ENCODE measurements around the gene SCUBE3. TPM values are rescaled to one million over a fixed set of nuclear protein-coding genes. Genes with fewer than 3 reads are reported as not detected.

Gene SCUBE3
- total RNA-seq, 2 donors from 2014 or later = 75.6 to 101 TPM

DNA sequence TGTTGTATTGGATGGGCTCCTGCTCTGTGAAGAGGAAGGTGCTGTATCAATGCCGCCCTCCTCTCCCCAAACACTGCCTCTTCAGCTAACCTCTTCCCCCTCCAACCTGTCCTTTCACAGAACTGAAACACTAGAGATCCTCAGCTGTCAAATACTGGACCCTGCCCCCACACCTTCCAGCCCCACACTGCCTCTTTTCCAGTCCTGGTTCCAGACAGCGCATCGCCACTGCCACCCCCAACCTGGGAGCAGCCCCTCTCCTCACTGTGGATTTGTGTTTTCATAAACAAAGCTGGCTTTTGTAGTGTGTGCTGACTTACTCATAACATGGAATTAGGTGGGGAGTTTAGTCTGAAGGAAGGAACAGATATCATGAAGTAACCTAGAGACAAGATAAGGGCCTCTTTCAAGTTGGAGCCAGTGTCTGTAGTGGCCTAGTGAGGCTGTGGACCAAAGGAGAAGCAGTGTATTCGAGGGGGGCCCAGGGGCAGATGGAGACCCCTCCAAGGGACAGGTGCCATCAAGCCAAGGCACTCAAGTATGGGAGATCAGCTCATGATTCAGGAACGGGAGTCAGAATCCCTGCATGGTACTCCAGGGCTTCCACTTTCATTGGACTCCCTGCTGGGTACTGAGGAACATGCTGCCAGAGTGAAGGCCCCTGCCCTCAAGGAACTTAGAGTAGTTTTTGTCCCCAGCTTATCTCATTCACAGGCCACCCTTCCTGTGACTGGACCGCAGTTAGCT, 2.1 kb downstream of the SCUBE3 start:
- TF ChIP-seq, protein P1, sequence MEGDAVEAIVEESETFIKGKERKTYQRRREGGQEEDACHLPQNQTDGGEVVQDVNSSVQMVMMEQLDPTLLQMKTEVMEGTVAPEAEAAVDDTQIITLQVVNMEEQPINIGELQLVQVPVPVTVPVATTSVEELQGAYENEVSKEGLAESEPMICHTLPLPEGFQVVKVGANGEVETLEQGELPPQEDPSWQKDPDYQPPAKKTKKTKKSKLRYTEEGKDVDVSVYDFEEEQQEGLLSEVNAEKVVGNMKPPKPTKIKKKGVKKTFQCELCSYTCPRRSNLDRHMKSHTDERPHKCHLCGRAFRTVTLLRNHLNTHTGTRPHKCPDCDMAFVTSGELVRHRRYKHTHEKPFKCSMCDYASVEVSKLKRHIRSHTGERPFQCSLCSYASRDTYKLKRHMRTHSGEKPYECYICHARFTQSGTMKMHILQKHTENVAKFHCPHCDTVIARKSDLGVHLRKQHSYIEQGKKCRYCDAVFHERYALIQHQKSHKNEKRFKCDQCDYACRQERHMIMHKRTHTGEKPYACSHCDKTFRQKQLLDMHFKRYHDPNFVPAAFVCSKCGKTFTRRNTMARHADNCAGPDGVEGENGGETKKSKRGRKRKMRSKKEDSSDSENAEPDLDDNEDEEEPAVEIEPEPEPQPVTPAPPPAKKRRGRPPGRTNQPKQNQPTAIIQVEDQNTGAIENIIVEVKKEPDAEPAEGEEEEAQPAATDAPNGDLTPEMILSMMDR (IDR thresholded peaks at IDR 0.05) = no peak
- Histone ChIP-seq H3K27me3 (replicated peaks; ENCODE audit: insufficient read depth) (no peaks in the 10 kb centered on the region), H3K9me3 (no peaks in the 10 kb centered on the region), H3K4me3 (peak overlapping the region; percentile 84), H3K4me1 (ENCODE audit: control insufficient read depth in 1 of 2, low read depth in 2 of 2) (peaks cover 15 to 58% of the 10 kb centered on the region in 2 donors), H3K36me3 (no peaks in the 10 kb centered on the region), H3K27ac (peak overlapping the region; percentile 74 to 82)
- ATAC-seq (ENCODE audit: insufficient number of reproducible peaks, low FRiP score, low read depth) (no peak), DNase-seq (ENCODE audit: low spot score) (no peak)

DNA sequence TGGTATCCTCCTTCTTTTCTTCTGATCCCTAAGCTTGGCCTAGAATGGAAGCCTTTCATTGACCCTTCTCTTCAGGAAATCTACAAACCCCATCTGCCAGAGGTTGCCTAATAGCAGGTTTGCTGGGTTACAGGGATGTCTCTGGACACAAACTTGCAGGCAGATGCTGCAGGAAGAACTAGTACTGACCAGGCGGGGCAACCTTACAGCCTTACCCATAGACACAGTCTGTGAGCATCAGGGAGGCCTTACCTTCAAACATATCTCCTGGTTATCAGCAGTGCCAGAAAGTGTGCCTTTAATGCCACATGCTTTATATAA, 2.6 kb downstream of the SCUBE3 start:
- Histone ChIP-seq H3K9me3 (no peaks in the 10 kb centered on the region), H3K27me3 (replicated peaks; ENCODE audit: insufficient read depth) (no peaks in the 10 kb centered on the region), H3K4me1 (ENCODE audit: control insufficient read depth in 1 of 2, low read depth in 2 of 2) (peaks cover 17 to 63% of the 10 kb centered on the region in 2 donors), H3K27ac (peak overlapping the region; percentile 74 to 82), H3K4me3 (peak overlapping the region; percentile 84), H3K36me3 (no peaks in the 10 kb centered on the region)
- ATAC-seq (ENCODE audit: insufficient number of reproducible peaks, low FRiP score, low read depth) (no peak), DNase-seq (ENCODE audit: low spot score) (no peak)
- TF ChIP-seq, protein P1 (IDR thresholded peaks at IDR 0.05) = no peak

DNA sequence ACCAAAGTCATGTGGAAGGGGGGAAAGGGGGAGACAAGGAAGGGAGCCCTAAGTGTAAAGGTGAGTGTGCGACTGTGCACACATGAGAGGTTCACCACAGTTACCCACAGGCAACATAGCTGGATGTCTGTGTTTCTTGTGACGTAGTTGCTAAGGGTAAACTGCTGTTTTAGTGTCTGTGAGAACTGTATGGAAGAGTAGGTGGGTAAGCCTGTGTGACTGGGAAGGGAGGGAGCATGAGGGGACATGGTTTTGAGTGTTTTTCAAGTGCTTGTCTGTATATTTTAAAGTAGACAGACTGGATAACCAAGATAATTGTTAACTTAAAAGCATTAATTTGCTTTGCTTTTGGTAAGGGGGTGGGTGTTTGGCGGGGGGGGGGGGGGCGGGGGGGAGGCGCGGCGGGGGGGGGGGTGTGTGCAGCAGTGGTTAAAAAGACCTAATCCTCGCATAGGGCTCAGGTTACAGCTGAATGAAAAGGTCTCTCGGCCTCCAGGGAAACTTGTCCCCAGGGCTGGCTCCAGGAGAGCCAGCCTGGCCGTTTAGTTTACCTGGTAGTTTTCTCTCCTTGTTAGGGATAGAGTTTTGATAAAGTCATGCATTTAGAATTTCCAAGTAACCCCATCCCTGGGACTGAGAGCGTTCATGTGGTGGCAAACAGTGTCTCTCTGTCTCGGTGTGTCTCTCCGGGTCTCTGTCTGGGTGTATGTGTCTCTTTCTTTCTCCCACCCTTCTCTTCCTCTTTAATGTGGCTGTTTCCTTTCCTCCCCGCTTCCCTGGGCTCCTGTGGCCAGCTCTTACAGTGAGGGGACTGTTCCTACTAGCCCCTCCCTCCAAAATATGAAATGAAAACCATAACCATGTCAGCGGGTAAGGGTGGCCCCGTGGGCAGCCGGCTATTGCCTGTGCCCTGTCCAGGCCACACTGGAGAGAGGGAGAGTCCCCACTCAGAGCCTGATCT, 3.4 kb downstream of the SCUBE3 start:
- TF ChIP-seq, protein P1 (IDR thresholded peaks at IDR 0.05) = no peak
- ATAC-seq (ENCODE audit: insufficient number of reproducible peaks, low FRiP score, low read depth) (no peak), DNase-seq (ENCODE audit: low spot score) (no peak)
- Histone ChIP-seq H3K27me3 (replicated peaks; ENCODE audit: insufficient read depth) (no peaks in the 10 kb centered on the region), H3K27ac (peak overlapping the region; percentile 74 to 82), H3K36me3 (no peaks in the 10 kb centered on the region), H3K4me3 (peak overlapping the region; percentile 84), H3K4me1 (ENCODE audit: control insufficient read depth in 1 of 2, low read depth in 2 of 2) (peaks cover 17 to 71% of the 10 kb centered on the region in 2 donors), H3K9me3 (no peaks in the 10 kb centered on the region)

DNA sequence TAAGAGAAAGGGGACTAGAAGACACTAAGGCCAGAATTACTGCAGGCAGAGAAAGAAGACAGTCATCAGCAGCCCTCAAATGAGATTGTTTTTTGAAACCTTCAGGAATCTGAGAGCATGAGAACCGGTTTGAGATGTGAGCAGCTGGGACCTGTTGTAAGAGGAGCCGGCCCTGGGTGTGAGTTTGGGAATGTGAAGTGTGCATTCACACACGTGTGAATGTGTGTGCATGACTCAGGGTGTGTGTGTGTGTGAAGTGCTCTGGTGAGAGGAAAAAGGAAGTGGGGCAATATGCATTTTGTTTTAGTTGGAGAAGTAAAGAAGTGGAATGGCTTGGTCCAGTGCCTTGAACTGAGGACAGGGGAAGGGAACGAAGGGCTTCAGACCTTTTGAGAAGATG, 4.3 kb downstream of the SCUBE3 start:
- TF ChIP-seq, protein P1 (IDR thresholded peaks at IDR 0.05) = no peak
- H3K27ac ChIP-seq = peak overlapping the region; percentile 55 to 71
- H3K36me3 ChIP-seq = no peaks in the 10 kb centered on the region
- peaks cover 17 to 75% of the 10 kb centered on the region in 2 donors for H3K4me1 ChIP-seq (ENCODE audit: control insufficient read depth in 1 of 2, low read depth in 2 of 2)
- DNase-seq (ENCODE audit: low spot score) (no peak), ATAC-seq (ENCODE audit: insufficient number of reproducible peaks, low FRiP score, low read depth) (peak; percentile 25)
- no peaks in the 10 kb centered on the region for H3K27me3 ChIP-seq (replicated peaks; ENCODE audit: insufficient read depth)
- H3K4me3 ChIP-seq = peak overlapping the region; percentile 46
- no peaks in the 10 kb centered on the region for H3K9me3 ChIP-seq

DNA sequence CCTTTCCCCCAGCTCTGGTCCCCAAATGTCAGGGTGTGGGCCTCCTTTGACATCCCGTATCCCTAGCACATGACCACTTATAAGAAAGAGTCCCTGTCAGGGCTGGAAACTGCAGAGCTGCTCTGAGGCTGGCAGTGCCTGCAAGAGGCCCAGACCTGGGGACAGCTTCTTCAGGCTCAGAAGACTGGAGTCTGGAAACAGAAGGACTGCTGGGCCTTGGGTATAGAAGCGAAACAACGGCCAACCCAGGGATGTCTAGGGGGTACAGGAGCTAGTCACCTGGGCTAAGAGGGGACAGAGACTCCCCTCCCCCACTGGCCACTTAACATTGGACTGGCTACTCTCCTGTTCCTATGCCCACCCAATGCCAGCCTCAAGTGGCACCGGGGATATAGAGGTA, 4.7 kb downstream of the SCUBE3 start:
- DNase-seq (ENCODE audit: low spot score) (no peak), ATAC-seq (ENCODE audit: insufficient number of reproducible peaks, low FRiP score, low read depth) (no peak)
- no peaks in the 10 kb centered on the region for H3K27me3 ChIP-seq (replicated peaks; ENCODE audit: insufficient read depth)
- no peaks in the 10 kb centered on the region for H3K9me3 ChIP-seq
- TF ChIP-seq, protein P1 (IDR thresholded peaks at IDR 0.05) = no peak
- H3K36me3 ChIP-seq = no peaks in the 10 kb centered on the region
- H3K4me1 ChIP-seq (ENCODE audit: control insufficient read depth in 1 of 2, low read depth in 2 of 2) = peaks cover 17 to 75% of the 10 kb centered on the region in 2 donors
- peak overlapping the region; percentile 46 for H3K4me3 ChIP-seq
- H3K27ac ChIP-seq = peak overlapping the region; percentile 55 to 71
